ENCODE data around the gene NCKAP5L.

The NCKAP5L gene

GRCh38 chr12:49792976-49793580 lies 35.1 kb downstream of the NCKAP5L start:
- H3K27ac ChIP-seq = no peak overlapping the region
- no peak overlapping the region for H3K4me2 ChIP-seq
- no peaks in the 10 kb centered on the region for H3K36me3 ChIP-seq (ENCODE audit: insufficient read depth)
- H3K9ac ChIP-seq = no peak overlapping the region
- TF ChIP-seq CTCF (conservative IDR thresholded peaks at IDR 0.05; ENCODE audit: low read depth, low read length) = no peak
- H3K4me1 ChIP-seq (ENCODE audit: low read depth, poor library complexity, severe bottlenecking) = no peaks in the 10 kb centered on the region
- no peak overlapping the region for H2AFZ ChIP-seq (ENCODE audit: low read depth)
- H3K4me3 ChIP-seq (IDR thresholded peaks at IDR 0.05; ENCODE audit: insufficient read depth, low read depth, low read length) = no peak overlapping the region
- no peaks in the 10 kb centered on the region for H4K20me1 ChIP-seq (ENCODE audit: insufficient read depth)
- H3K27me3 ChIP-seq (ENCODE audit: insufficient read depth, low read depth) = peaks cover 8% of the 10 kb centered on the region; the same call in 1 of the 2 replicates
- no peaks in the 10 kb centered on the region for H3K79me2 ChIP-seq (ENCODE audit: insufficient read depth, low read depth)

GRCh38 chr12:49792181-49792970 lies 35.8 kb downstream of the NCKAP5L start:
- no peaks in the 10 kb centered on the region for H3K79me2 ChIP-seq (ENCODE audit: insufficient read depth, low read depth)
- H3K4me3 ChIP-seq (IDR thresholded peaks at IDR 0.05; ENCODE audit: insufficient read depth, low read depth, low read length) = no peak overlapping the region
- no peak overlapping the region for H2AFZ ChIP-seq (ENCODE audit: low read depth)
- H3K4me2 ChIP-seq = no peak overlapping the region
- no peak overlapping the region for H3K9ac ChIP-seq
- no peaks in the 10 kb centered on the region for H3K4me1 ChIP-seq (ENCODE audit: low read depth, poor library complexity, severe bottlenecking)
- no peak for TF ChIP-seq CTCF (conservative IDR thresholded peaks at IDR 0.05; ENCODE audit: low read depth, low read length)
- no peak overlapping the region for H3K27ac ChIP-seq
- peaks cover 8% of the 10 kb centered on the region; the same call in 1 of the 2 replicates for H3K27me3 ChIP-seq (ENCODE audit: insufficient read depth, low read depth)
- H4K20me1 ChIP-seq (ENCODE audit: insufficient read depth) = no peaks in the 10 kb centered on the region
- H3K36me3 ChIP-seq (ENCODE audit: insufficient read depth) = no peaks in the 10 kb centered on the region

GRCh38 chr12:49791700-49792099 lies 36.5 kb downstream of the NCKAP5L start:
- no peak for TF ChIP-seq CTCF (conservative IDR thresholded peaks at IDR 0.05; ENCODE audit: low read depth, low read length)
- no peak overlapping the region for H3K27ac ChIP-seq
- H3K36me3 ChIP-seq (ENCODE audit: insufficient read depth) = no peaks in the 10 kb centered on the region
- no peak overlapping the region for H3K4me3 ChIP-seq (IDR thresholded peaks at IDR 0.05; ENCODE audit: insufficient read depth, low read depth, low read length)
- H3K4me1 ChIP-seq (ENCODE audit: low read depth, poor library complexity, severe bottlenecking) = no peaks in the 10 kb centered on the region
- H3K79me2 ChIP-seq (ENCODE audit: insufficient read depth, low read depth) = no peaks in the 10 kb centered on the region
- H3K4me2 ChIP-seq = no peak overlapping the region
- no peak overlapping the region for H3K9ac ChIP-seq
- no peaks in the 10 kb centered on the region for H4K20me1 ChIP-seq (ENCODE audit: insufficient read depth)
- peaks cover 8% of the 10 kb centered on the region; the same call in 1 of the 2 replicates for H3K27me3 ChIP-seq (ENCODE audit: insufficient read depth, low read depth)
- H2AFZ ChIP-seq (ENCODE audit: low read depth) = no peak overlapping the region

GRCh38 chr12:49790741-49791555 lies 37.3 kb downstream of the NCKAP5L start:
- Histone ChIP-seq H2AFZ (ENCODE audit: low read depth) (no peak overlapping the region), H3K36me3 (ENCODE audit: insufficient read depth) (no peaks in the 10 kb centered on the region), H3K4me2 (no peak overlapping the region), H3K4me1 (ENCODE audit: low read depth, poor library complexity, severe bottlenecking) (no peaks in the 10 kb centered on the region), H3K79me2 (ENCODE audit: insufficient read depth, low read depth) (no peaks in the 10 kb centered on the region), H3K27me3 (ENCODE audit: insufficient read depth, low read depth) (peaks cover 8% of the 10 kb centered on the region; the same call in 1 of the 2 replicates), H3K9ac (no peak overlapping the region), H3K4me3 (IDR thresholded peaks at IDR 0.05; ENCODE audit: insufficient read depth, low read depth, low read length) (no peak overlapping the region), H4K20me1 (ENCODE audit: insufficient read depth) (no peaks in the 10 kb centered on the region), H3K27ac (no peak overlapping the region)
- TF ChIP-seq CTCF (conservative IDR thresholded peaks at IDR 0.05; ENCODE audit: low read depth, low read length) = no peak

All from KMS-11 (cell line).